ENCODE results near the gene TMEM212. TPM values are rescaled to one million over a fixed set of nuclear protein-coding genes. Genes with fewer than 3 reads are reported as not detected.
"Not testable (repeated sequence)": the region's sequence is repeated elsewhere in the genome, so short reads cannot be mapped to it uniquely, and the experiment has no call there.

The TMEM212 gene
- polyA plus RNA-seq, 1 experiment = not detected

- POLR2A ChIA-PET = interaction anchor here (0.8 kb wide), 1 partner anchor 120 kb away, joined by 3 read pairs; no protein-coding TSS in a partner anchor
- H3K4me3 ChIP-seq (ENCODE audit: low read depth, low read length) = no peak overlapping the region
Observed at GRCh38 chr3:171901615-171902312, 58.6 kb downstream of the TMEM212 start.

GRCh38 chr3:171904829-171905228, 61.7 kb downstream of the TMEM212 start:
- no peak overlapping the region for H3K4me3 ChIP-seq (ENCODE audit: low read depth, low read length)
- ChIA-PET POLR2A (interaction anchor here (0.6 kb wide), 1 partner anchor 66 kb away, joined by 4 read pairs; no protein-coding TSS in a partner anchor), CTCF (no interaction called here)
- no peak for TF ChIP-seq CTCF (IDR thresholded peaks at IDR 0.05; ENCODE audit: low read depth, low read length)
- H3K27me3 ChIP-seq (ENCODE audit: control insufficient read depth, insufficient read depth, low read length) = no peaks in the 10 kb centered on the region
- no peak for DNase-seq (ENCODE audit: low read depth, low spot score)
- H3K27ac ChIP-seq (ENCODE audit: low read depth, low read length) = no peak overlapping the region
- H3K9me3 ChIP-seq (ENCODE audit: control insufficient read depth, insufficient read depth, low read length) = peaks cover 7% of the 10 kb centered on the region

More at GRCh38 chr3:171901615-171902312, 58.6 kb downstream of the TMEM212 start:
- TF ChIP-seq CTCF (IDR thresholded peaks at IDR 0.05; ENCODE audit: low read depth, low read length) = no peak
- peak; percentile 47 for DNase-seq (ENCODE audit: low read depth, low spot score)
- H3K9me3 ChIP-seq (ENCODE audit: control insufficient read depth, insufficient read depth, low read length) = no peaks in the 10 kb centered on the region; the same call in none of the 2 replicates
- H3K27ac ChIP-seq (ENCODE audit: low read depth, low read length) = no peak overlapping the region
- H3K27me3 ChIP-seq (ENCODE audit: control insufficient read depth, insufficient read depth, low read length) = no peaks in the 10 kb centered on the region
- CTCF ChIA-PET = interaction anchor here (0.7 kb wide), 1 partner anchor 14 kb away, joined by 3 read pairs; no protein-coding TSS in a partner anchor

- H3K27me3 ChIP-seq (ENCODE audit: control insufficient read depth, insufficient read depth, low read length); H3K9me3 ChIP-seq (ENCODE audit: control insufficient read depth, insufficient read depth, low read length); H3K4me3 ChIP-seq (ENCODE audit: low read depth, low read length); CTCF ChIA-PET; H3K27ac ChIP-seq (ENCODE audit: low read depth, low read length); DNase-seq (ENCODE audit: low read depth, low spot score); POLR2A ChIA-PET: not testable (repeated sequence)
Observed at GRCh38 chr3:171906503-171906902, 63.4 kb downstream of the TMEM212 start.

- peaks cover 7% of the 10 kb centered on the region for H3K9me3 ChIP-seq (ENCODE audit: control insufficient read depth, insufficient read depth, low read length)
- no peak for DNase-seq (ENCODE audit: low read depth, low spot score)
- no peak overlapping the region for H3K27ac ChIP-seq (ENCODE audit: low read depth, low read length)
Observed at GRCh38 chr3:171906951-171907676, 64.0 kb downstream of the TMEM212 start.

GRCh38 chr3:171907761-171908160, 64.6 kb downstream of the TMEM212 start:
- Histone ChIP-seq H3K9me3 (ENCODE audit: control insufficient read depth, insufficient read depth, low read length) (peaks cover 7% of the 10 kb centered on the region), H3K27ac (ENCODE audit: low read depth, low read length) (no peak overlapping the region), H3K27me3 (ENCODE audit: control insufficient read depth, insufficient read depth, low read length) (no peaks in the 10 kb centered on the region), H3K4me3 (ENCODE audit: low read depth, low read length) (no peak overlapping the region)
- ChIA-PET POLR2A (no interaction called here), CTCF (no interaction called here)
- no peak for TF ChIP-seq CTCF (IDR thresholded peaks at IDR 0.05; ENCODE audit: low read depth, low read length)
- DNase-seq (ENCODE audit: low read depth, low spot score) = no peak

More at GRCh38 chr3:171906951-171907676, 64.0 kb downstream of the TMEM212 start:
- ChIA-PET POLR2A (no interaction called here), CTCF (no interaction called here)
- Histone ChIP-seq H3K4me3 (ENCODE audit: low read depth, low read length) (no peak overlapping the region), H3K27me3 (ENCODE audit: control insufficient read depth, insufficient read depth, low read length) (no peaks in the 10 kb centered on the region)
- TF ChIP-seq CTCF (IDR thresholded peaks at IDR 0.05; ENCODE audit: low read depth, low read length) = no peak
